Cerebellar cortex (tissue), 1 donor: ENCODE data around the gene PYCR2.

Source experiments
- DNase-seq: peaks from one replicate; pipeline ENCODE4 v3.0.0-alpha.2; 2015; ENCODE audit warnings: low spot score

The PYCR2 gene

DNA sequence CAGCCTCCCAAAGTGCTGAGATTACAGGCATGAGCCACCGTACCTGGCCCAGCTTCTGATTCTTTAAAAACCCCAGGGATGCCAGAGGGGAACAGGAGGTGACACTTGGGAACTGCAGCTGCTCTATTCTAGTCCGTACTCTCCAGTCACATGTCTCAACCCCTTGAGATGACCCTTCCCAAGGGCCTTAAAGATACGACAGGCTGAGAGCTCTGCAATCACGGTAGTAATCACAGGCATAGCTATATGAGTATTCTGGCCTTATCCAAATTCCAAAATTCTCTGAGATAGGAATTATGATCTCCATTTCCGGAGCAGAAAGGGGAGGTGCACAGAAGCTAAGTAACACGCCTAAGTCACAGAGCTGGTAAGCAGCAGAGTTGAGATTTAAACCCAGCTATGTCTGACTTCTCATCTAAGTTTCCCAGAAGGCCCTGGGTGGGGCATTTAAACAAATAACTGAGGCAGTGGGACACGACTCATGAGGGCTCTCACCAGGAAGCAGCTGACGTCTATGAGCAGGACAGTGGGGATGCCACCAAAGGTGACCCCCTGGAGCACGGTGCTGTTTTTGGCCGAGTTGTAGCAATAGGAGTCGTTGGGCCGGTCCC lies 47.0 kb downstream of the PYCR2 start:
- DNase-seq, result no peak

DNA sequence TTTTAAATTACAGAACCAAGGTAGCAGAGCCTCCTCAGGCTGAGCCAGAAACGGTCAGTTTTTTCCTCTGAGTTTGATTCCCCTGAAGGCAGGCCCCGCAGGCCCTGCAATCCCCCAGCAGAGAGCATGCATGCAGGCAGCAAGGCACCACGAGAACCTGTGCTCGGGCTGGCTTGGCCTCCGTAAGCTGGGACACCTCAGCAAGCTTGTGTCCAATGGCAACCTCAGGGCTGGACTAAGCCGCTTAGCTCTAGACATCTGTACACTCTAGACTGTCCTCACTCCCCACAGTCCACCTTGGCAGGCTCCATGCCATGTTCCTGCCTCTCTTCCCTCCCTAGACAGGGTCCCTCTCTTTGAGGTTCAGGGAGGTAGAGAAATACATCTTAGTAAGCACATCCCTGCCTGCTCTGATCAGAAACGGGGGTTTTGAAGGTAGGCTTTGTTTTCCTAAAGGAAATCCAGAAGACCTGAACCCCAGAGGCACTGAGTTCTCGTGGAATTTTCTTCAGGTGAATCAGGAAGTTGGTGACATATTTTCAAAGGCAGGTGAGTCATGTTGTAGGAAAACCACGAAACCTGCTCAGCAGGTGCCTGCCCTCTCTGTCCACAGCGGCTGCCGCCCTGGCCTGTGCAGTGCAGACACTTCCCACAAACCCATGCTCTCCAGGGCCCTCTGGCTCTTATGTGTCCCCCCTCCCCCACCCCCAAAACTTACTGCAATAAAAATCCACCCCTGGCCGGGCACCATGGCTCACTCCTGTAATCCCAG lies 48.8 kb downstream of the PYCR2 start:
- no peak for DNase-seq

DNA sequence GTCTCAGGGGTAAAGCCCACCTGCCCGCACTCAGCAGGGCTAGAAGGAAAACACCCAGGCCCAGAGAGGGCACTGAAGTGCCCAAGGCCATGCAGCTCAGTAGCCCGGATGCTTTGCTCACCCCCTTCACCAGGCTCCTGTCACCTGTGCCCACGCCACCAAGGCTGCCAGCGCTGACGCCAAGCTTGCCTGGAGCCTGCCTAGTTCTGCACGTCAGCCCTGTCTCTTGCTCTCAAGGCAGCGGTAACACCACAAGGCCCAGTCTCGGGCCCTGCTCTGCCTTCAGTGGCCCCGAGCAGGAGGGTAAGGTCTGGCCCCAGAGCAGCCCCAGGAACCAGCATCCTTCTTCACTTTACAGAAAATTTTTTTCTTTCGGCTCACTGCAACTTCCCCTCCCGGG lies 49.6 kb downstream of the PYCR2 start:
- no peak for DNase-seq

DNA sequence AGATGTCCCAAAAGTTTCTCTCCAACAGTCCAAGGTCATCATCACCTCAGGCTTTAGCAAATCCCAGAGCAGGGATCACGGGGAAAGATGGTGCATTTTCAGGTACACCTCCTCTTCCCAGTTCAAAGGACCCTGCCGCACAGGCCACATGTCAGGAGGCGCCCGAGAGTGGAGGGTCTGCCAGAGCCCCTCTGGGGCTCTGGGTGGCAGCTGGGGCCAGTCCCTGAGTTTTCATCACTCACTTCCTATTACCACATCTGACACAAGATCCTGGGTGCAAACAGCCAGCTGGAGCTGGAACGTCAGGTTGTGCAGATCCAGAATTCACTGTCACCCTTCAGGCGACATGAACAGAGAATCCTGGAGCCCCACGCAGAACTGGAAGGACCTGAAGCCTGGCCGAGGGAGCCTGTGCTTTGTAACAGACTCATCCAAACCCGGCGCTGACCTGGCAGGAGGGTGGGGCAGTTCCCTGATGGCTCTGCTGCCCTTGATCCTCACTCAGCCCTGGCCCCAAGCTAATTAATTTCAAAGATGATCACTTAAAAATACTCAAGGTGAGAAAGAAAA lies 50.7 kb downstream of the PYCR2 start:
- DNase-seq, result no peak

DNA sequence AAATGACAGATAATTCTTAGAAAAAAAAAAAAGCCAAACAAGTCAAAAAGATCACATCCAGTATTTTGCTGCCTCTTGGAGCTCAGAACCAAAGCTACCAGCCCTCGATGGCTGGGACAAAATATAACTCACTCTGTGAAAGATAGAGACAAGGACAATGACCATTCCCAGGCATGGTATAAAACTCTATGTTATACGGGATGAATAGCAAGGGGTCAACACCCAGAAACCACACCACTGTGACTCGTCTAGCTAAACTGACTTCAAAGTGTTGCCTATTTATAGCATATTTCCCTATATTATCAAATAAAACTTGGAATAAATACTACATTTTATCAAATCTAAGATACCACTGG lies 52.0 kb downstream of the PYCR2 start:
- no peak for DNase-seq

DNA sequence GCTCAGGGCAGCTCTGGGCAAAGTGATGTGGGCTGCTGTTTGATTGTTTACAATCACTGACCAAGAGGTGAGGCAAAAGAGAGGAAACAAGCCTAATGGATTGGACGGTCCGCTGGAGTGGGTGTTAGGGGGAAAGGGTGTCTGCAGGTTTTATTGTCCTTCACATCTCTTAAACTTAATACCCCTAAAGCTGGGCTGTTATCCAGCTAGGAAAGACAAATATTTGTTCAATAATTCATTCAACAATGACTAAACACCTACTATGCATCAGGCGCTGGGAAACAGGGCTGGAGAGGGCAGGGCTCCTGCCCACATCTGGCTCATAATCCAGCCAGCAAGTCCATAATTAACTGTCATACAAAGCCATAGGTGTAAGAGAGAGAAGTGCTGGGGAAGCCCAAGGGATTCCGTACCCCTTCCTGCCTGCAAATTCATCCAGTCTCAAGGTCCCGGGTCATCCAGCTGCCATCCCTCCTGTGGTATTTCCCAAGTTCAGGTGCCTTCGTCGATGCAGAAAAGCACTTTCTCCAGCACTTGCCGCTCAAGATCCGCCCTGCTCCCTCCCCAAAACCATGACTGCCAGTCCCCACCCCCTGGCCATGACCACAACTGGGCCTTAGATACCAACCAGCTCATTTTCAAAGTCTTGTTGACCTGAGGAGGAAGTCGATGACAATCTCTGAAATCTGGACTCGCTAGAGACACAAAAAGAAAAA lies 52.5 kb downstream of the PYCR2 start:
- DNase-seq, result no peak

DNA sequence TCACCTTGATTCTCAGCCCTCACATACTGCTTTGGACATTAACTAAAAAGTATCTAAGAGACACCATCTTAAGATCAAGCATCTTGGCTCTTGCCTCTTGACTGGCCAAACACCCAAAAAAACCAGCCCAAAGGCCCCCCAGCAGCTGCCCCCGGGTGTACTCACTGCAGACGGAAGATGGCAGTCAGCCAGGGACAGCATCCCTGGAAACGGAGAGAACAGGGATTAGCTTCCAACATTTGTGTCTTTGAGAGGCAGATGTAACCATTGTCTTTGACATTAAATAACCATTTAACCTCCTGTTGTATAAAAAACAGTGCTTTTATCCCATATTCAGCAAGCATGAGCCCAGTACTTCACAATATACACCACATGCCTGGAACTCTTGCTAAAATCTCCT lies 53.1 kb downstream of the PYCR2 start:
- no peak for DNase-seq
